Erythroblast (primary cell): Measurements from ENCODE around the gene CD79A.

ENCODE experiments used
- GATA1 ChIP-seq: IDR thresholded peaks from 2 replicates; pipeline ENCODE4 v1.6.1; 2011; ENCODE audit warnings: low read depth, mild to moderate bottlenecking, control low read depth, low read length, moderate library complexity
- POLR2A ChIP-seq: IDR thresholded peaks from 2 replicates; pipeline ENCODE4 v1.6.1; 2011; ENCODE audit warnings: mild to moderate bottlenecking, low read length

- TF ChIP-seq GATA1 (no peak), POLR2A (no peak)
These were observed 49.1 kb downstream of the CD79A start for GRCh38 chr19:41926028-41926762.
